Thyroid gland (tissue), 4 donors: ENCODE measurements around the gene PRKCZ. TPM values are rescaled to one million over a fixed set of nuclear protein-coding genes. Genes with fewer than 3 reads are reported as not detected.

ENCODE experiments used
- DNase-seq, 2 donors: peaks; one replicate each; pipeline ENCODE4 v3.0.0-alpha.2; 2019
- H3K27ac ChIP-seq, 3 donors: fragments of 200-600 bp; sonication (generic); 1 replicate in 2 of 3; 2 replicates in 1 of 3; pipeline ENCODE4 v1.5.1; 2016 to 2019; ENCODE audit warnings: mild to moderate bottlenecking in 1 of 3, moderate library complexity in 1 of 3
- H3K27me3 ChIP-seq: fragments of 200-600 bp; sonication (generic); one replicate; pipeline ENCODE4 v1.5.1; 2019
- H3K36me3 ChIP-seq, 2 donors: fragments of 200-600 bp; sonication (generic); one replicate each; pipeline ENCODE4 v1.5.1; 2016 to 2019
- H3K4me1 ChIP-seq, 2 donors: fragments of 200-600 bp; sonication (generic); one replicate each; pipeline ENCODE4 v1.5.1; 2017 to 2019
- H3K4me3 ChIP-seq, 3 donors: fragments of 200-600 bp; sonication (generic); replicated peaks in 1 of 3; 1 replicate in 2 of 3; 2 replicates in 1 of 3; pipeline ENCODE4 v1.5.1; 2016; ENCODE audit warnings: mild to moderate bottlenecking in 1 of 3
- H3K9me3 ChIP-seq: fragments of 200-600 bp; sonication (generic); one replicate; pipeline ENCODE4 v1.5.1; 2017
- POLR2A ChIP-seq, 2 donors: fragments of 450-650 bp; IDR thresholded peaks; one replicate each; pipeline ENCODE4 v1.6.1; 2017; ENCODE audit warnings: antibody characterized with exemption in 2 of 2, mild to moderate bottlenecking in 2 of 2, moderate library complexity in 1 of 2
- WGBS, 2 donors: methylation state at CpG; one replicate each; pipeline ENCODE4 v1.1.5; 2017; 5-methylcytosine and 5-hydroxymethylcytosine counted together
- intact Hi-C: fragments of 100-400 bp; cut with DNase I; formaldehyde crosslinking; loops from one replicate; pipeline ENCODE4 v1.15.1; 2023
- total RNA-seq, 4 donors: library from RNA; depleted of rRNA; stranded (reverse); fragments of >200 nt; gene quantifications; one replicate each; pipeline ENCODE4 v1.2.3, GENCODE V29; 2016
- TF ChIP-seq, protein P1 (sequence below), 6 experiments: fragments of 200-600 bp in 3 of 6; fragments of 450-650 bp in 3 of 6; sonication (generic) in 3 of 6; IDR thresholded peaks; one replicate each; pipeline ENCODE4 v1.5.1; 2016 to 2019; ENCODE audit warnings: antibody characterized with exemption in 6 of 6, mild to moderate bottlenecking in 2 of 6, inconsistent platforms in 1 of 6, moderate library complexity in 1 of 6

PRKCZ gene
- total RNA-seq, 4 donors from 2014 or later: 33.6 to 53.0 (median 44.3) TPM

DNA sequence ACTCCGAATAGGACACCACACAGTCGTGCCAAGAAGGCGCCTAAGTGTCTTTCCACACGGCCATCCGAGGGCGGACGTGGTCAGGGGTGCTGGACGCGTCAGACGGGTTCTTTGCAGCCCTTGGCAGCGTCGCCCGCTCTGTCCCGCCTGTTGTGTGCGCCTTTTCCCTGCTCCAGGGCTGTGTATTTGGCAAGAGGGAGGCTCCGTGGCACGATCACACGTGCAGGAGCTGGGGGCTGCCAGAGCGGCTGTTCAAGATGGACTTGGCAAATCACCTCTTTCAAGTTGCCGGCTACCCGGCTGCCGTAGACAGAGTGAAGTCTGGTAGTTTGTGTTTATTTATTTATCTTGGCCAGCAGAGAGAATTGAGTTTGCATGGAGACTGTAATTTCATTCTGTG is 31.9 kb downstream of the PRKCZ start:
- H3K36me3 ChIP-seq: peaks cover 0 to 8% of the 10 kb centered on the region in 2 donors
- TF ChIP-seq, protein P1, sequence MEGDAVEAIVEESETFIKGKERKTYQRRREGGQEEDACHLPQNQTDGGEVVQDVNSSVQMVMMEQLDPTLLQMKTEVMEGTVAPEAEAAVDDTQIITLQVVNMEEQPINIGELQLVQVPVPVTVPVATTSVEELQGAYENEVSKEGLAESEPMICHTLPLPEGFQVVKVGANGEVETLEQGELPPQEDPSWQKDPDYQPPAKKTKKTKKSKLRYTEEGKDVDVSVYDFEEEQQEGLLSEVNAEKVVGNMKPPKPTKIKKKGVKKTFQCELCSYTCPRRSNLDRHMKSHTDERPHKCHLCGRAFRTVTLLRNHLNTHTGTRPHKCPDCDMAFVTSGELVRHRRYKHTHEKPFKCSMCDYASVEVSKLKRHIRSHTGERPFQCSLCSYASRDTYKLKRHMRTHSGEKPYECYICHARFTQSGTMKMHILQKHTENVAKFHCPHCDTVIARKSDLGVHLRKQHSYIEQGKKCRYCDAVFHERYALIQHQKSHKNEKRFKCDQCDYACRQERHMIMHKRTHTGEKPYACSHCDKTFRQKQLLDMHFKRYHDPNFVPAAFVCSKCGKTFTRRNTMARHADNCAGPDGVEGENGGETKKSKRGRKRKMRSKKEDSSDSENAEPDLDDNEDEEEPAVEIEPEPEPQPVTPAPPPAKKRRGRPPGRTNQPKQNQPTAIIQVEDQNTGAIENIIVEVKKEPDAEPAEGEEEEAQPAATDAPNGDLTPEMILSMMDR (IDR thresholded peaks at IDR 0.05): no peak
- TF ChIP-seq POLR2A (IDR thresholded peaks at IDR 0.05): no peak
- no peaks in the 10 kb centered on the region for H3K4me1 ChIP-seq
- H3K27ac ChIP-seq: no peak overlapping the region
- no peak for DNase-seq
- intact Hi-C loops: no loop called here
- whole genome bisulfite sequencing, 2 donors: 90 to 93% methylated on average over 21 to 22 of the region's 22 CpGs
- H3K27me3 ChIP-seq: no peaks in the 10 kb centered on the region
- no peak overlapping the region for H3K4me3 ChIP-seq
- H3K9me3 ChIP-seq: no peaks in the 10 kb centered on the region

DNA sequence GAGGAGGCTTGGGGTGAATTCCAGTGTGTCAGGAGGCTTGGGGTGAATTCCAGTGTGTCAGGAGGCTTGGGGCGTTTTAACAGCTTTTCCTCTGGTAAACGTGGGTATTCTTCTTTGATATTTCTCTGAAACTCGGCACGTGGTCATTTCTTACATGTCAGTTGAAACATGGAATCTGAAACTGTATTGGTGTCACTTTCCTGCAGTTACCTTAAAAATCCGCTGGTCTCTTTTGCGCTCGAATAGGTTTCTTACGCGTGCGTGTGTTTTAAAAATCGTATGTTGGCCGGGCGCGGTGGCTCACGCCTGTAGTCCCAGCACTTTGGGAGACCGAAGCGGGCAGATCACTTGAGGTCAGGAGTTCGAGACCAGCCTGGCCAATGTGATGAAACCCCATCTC is 33.5 kb downstream of the PRKCZ start:
- Histone ChIP-seq H3K4me1 (no peaks in the 10 kb centered on the region), H3K4me3 (no peak overlapping the region), H3K36me3 (peaks cover 0 to 4% of the 10 kb centered on the region in 2 donors), H3K9me3 (no peaks in the 10 kb centered on the region), H3K27ac (no peak overlapping the region), H3K27me3 (no peaks in the 10 kb centered on the region)
- intact Hi-C loops: no loop called here
- TF ChIP-seq, protein P1 (IDR thresholded peaks at IDR 0.05): no peak
- no peak for TF ChIP-seq POLR2A (IDR thresholded peaks at IDR 0.05)
- DNase-seq: no peak
- 88 to 95% methylated on average over 18 of the region's 18 CpGs for WGBS, 2 donors

DNA sequence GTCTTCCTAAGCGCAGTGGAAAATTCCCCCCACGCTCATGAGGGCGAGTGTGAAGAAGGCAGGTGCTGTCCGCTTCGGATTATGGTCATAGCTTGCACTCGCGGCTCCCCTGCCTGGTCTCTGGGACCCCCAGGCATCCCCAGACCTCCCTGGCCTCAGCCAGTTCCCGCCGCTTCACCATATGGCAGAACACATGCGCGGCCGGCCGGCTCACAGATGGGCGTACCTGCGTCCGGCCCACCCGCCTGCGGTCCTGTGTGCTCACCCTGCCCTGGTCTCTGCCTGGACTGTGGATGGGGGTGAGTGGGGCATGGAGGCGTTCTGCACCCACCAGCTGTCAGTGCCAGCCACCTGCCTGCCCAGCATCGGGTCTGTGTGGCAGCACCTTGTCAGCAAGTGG is 34.1 kb downstream of the PRKCZ start:
- no peaks in the 10 kb centered on the region for H3K4me1 ChIP-seq
- DNase-seq: no peak
- no peak overlapping the region for H3K4me3 ChIP-seq
- intact Hi-C loops: no loop called here
- TF ChIP-seq POLR2A (IDR thresholded peaks at IDR 0.05): no peak
- TF ChIP-seq, protein P1 (IDR thresholded peaks at IDR 0.05): no peak
- no peaks in the 10 kb centered on the region for H3K27me3 ChIP-seq
- no peaks in the 10 kb centered on the region for H3K9me3 ChIP-seq
- H3K36me3 ChIP-seq: peaks cover 0 to 4% of the 10 kb centered on the region in 2 donors
- H3K27ac ChIP-seq: no peak overlapping the region
- WGBS, 2 donors: 90 to 95% methylated on average over 11 to 19 of the region's 20 CpGs

DNA sequence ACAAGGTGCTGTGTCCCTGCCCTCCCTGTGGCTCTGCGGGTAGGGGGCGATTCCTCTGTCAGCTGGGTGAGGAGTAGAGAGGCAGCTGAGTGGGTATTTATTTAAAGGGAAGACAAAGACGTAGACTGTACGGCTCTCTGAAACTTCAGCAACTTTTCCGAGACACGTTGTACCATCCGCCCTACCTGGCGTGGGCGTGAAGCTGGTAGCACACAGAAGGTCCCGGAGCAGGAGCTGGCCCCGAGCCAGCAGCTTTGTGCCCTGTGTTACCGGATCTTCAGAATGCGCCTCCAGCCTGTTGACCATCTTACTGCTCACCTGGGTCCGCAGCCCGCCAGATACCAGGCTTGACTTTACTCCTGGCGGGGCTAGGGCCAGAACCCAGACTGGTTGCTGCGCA is 34.9 kb downstream of the PRKCZ start:
- H3K27ac ChIP-seq: no peak overlapping the region
- no peaks in the 10 kb centered on the region for H3K9me3 ChIP-seq
- intact Hi-C loops: no loop called here
- WGBS, 2 donors: 83 to 86% methylated on average over 16 to 17 of the region's 17 CpGs
- H3K36me3 ChIP-seq: peaks cover 0 to 4% of the 10 kb centered on the region in 2 donors
- no peaks in the 10 kb centered on the region for H3K4me1 ChIP-seq
- TF ChIP-seq, protein P1 (IDR thresholded peaks at IDR 0.05): no peak
- no peak for TF ChIP-seq POLR2A (IDR thresholded peaks at IDR 0.05)
- no peaks in the 10 kb centered on the region for H3K27me3 ChIP-seq
- H3K4me3 ChIP-seq: no peak overlapping the region
- no peak for DNase-seq

DNA sequence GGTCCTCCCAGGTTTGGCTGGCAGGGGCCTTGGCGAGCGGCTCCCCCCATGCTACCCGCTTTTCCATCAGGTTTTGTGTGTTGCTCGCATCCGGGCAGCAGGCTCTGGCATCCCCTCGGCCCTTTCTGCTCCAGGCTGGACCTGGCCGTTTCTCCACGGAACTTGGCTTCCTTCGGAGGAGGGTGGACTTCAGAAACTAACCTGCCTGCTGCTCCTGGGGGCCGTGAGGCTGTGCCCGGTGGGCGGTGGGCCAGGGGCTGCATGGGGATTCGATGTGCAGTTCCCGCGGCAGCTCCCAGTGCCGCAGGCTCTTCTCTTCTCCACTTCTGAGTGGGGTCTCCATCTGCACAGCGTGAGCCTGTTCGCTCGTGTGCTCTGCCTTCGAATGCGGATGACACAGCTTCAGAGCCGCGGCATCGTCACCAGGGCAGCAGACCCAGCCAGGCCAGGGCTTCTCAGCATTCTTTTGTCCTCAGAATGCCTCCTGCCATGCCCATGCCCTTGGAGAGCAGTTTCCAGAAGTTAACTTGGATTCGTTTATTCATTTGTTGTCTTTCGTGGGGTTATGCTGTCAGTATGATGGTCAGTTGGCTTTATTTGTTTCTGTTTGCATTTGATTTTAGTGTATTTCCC is 36.4 kb downstream of the PRKCZ start:
- no peaks in the 10 kb centered on the region for H3K27me3 ChIP-seq
- 98% methylated on average over 19 to 23 of the region's 26 CpGs for WGBS, 2 donors
- no peak overlapping the region for H3K4me3 ChIP-seq
- intact Hi-C loops: no loop called here
- H3K36me3 ChIP-seq: peaks cover 0 to 4% of the 10 kb centered on the region in 2 donors
- no peaks in the 10 kb centered on the region for H3K4me1 ChIP-seq
- H3K27ac ChIP-seq: no peak overlapping the region
- no peak for TF ChIP-seq POLR2A (IDR thresholded peaks at IDR 0.05)
- TF ChIP-seq, protein P1 (IDR thresholded peaks at IDR 0.05): no peak
- no peak for DNase-seq
- no peaks in the 10 kb centered on the region for H3K9me3 ChIP-seq
